ENCODE measurements around the gene MAN1A2.

MAN1A2 gene

GRCh38 chr1:117500584-117500983 is 133.3 kb downstream of the MAN1A2 start:
- no peaks in the 10 kb centered on the region for H4K20me1 ChIP-seq (ENCODE audit: insufficient read depth)
- H3K4me3 ChIP-seq (IDR thresholded peaks at IDR 0.05; ENCODE audit: insufficient read depth, low read depth, low read length): no peak overlapping the region
- no peaks in the 10 kb centered on the region for H3K4me1 ChIP-seq (ENCODE audit: low read depth, poor library complexity, severe bottlenecking)
- H3K36me3 ChIP-seq (ENCODE audit: insufficient read depth): no peaks in the 10 kb centered on the region
- no peak overlapping the region for H3K4me2 ChIP-seq
- no peak for TF ChIP-seq CTCF (conservative IDR thresholded peaks at IDR 0.05; ENCODE audit: low read depth, low read length)
- H3K9ac ChIP-seq: no peak overlapping the region
- H3K27ac ChIP-seq: no peak overlapping the region
- H2AFZ ChIP-seq (ENCODE audit: low read depth): no peak overlapping the region
- H3K27me3 ChIP-seq (ENCODE audit: insufficient read depth, low read depth): no peaks in the 10 kb centered on the region
- H3K79me2 ChIP-seq (ENCODE audit: insufficient read depth, low read depth): no peaks in the 10 kb centered on the region

GRCh38 chr1:117501281-117501680 is 134.0 kb downstream of the MAN1A2 start:
- H3K36me3 ChIP-seq (ENCODE audit: insufficient read depth): no peaks in the 10 kb centered on the region
- H3K9ac ChIP-seq: no peak overlapping the region
- H4K20me1 ChIP-seq (ENCODE audit: insufficient read depth): no peaks in the 10 kb centered on the region
- no peaks in the 10 kb centered on the region for H3K4me1 ChIP-seq (ENCODE audit: low read depth, poor library complexity, severe bottlenecking)
- H3K27me3 ChIP-seq (ENCODE audit: insufficient read depth, low read depth): no peaks in the 10 kb centered on the region
- no peak overlapping the region for H3K4me3 ChIP-seq (IDR thresholded peaks at IDR 0.05; ENCODE audit: insufficient read depth, low read depth, low read length)
- TF ChIP-seq CTCF (conservative IDR thresholded peaks at IDR 0.05; ENCODE audit: low read depth, low read length): no peak
- no peak overlapping the region for H3K4me2 ChIP-seq
- no peaks in the 10 kb centered on the region for H3K79me2 ChIP-seq (ENCODE audit: insufficient read depth, low read depth)
- H2AFZ ChIP-seq (ENCODE audit: low read depth): no peak overlapping the region
- H3K27ac ChIP-seq: no peak overlapping the region

GRCh38 chr1:117511273-117511672 is 144.0 kb downstream of the MAN1A2 start:
- no peaks in the 10 kb centered on the region for H4K20me1 ChIP-seq (ENCODE audit: insufficient read depth)
- H3K4me1 ChIP-seq (ENCODE audit: low read depth, poor library complexity, severe bottlenecking): no peaks in the 10 kb centered on the region
- no peaks in the 10 kb centered on the region for H3K36me3 ChIP-seq (ENCODE audit: insufficient read depth)
- H3K9ac ChIP-seq: no peak overlapping the region
- no peaks in the 10 kb centered on the region for H3K79me2 ChIP-seq (ENCODE audit: insufficient read depth, low read depth)
- no peak overlapping the region for H3K4me2 ChIP-seq
- no peak overlapping the region for H2AFZ ChIP-seq (ENCODE audit: low read depth)
- TF ChIP-seq CTCF (conservative IDR thresholded peaks at IDR 0.05; ENCODE audit: low read depth, low read length): no peak
- no peak overlapping the region for H3K4me3 ChIP-seq (IDR thresholded peaks at IDR 0.05; ENCODE audit: insufficient read depth, low read depth, low read length)
- H3K27me3 ChIP-seq (ENCODE audit: insufficient read depth, low read depth): no peaks in the 10 kb centered on the region
- no peak overlapping the region for H3K27ac ChIP-seq

- Histone ChIP-seq H4K20me1 (ENCODE audit: insufficient read depth) (no peaks in the 10 kb centered on the region), H3K27ac (no peak overlapping the region), H3K4me3 (IDR thresholded peaks at IDR 0.05; ENCODE audit: insufficient read depth, low read depth, low read length) (no peak overlapping the region)
Measured at GRCh38 chr1:117512728-117513321, 145.6 kb downstream of the MAN1A2 start.

More at GRCh38 chr1:117512728-117513321, 145.6 kb downstream of the MAN1A2 start:
- H3K36me3 ChIP-seq (ENCODE audit: insufficient read depth): no peaks in the 10 kb centered on the region
- H2AFZ ChIP-seq (ENCODE audit: low read depth): no peak overlapping the region
- H3K79me2 ChIP-seq (ENCODE audit: insufficient read depth, low read depth): no peaks in the 10 kb centered on the region
- TF ChIP-seq CTCF (conservative IDR thresholded peaks at IDR 0.05; ENCODE audit: low read depth, low read length): peak; percentile 54
- H3K4me1 ChIP-seq (ENCODE audit: low read depth, poor library complexity, severe bottlenecking): no peaks in the 10 kb centered on the region
- H3K4me2 ChIP-seq: no peak overlapping the region
- no peak overlapping the region for H3K9ac ChIP-seq
- H3K27me3 ChIP-seq (ENCODE audit: insufficient read depth, low read depth): no peaks in the 10 kb centered on the region
